HCT116 (cell line): ENCODE data around the gene FOXK2. TPM values are rescaled to one million over a fixed set of nuclear protein-coding genes. Genes with fewer than 3 reads are reported as not detected.

Experiments used
- ATAC-seq: fragments of 200-7000 bp; cut with Tn5 transposase; 2 replicates; pipeline ENCODE4 v1.9.1; 2020; ENCODE audit warnings: mild to moderate bottlenecking, moderate library complexity
- BruUV-seq: library from RNA; stranded (reverse); fragments of 400-500 nt; replicated peaks from 2 replicates; lab custom pipeline; 2021; lab: Mats Ljungman, UMichigan
- CTCF ChIA-PET: fragments of 300-600 bp; sonication (Branson Sonifier 250); formaldehyde crosslinking; loops from one replicate; lab custom pipeline; 2021; ENCODE audit warnings: antibody characterized with exemption; lab: Charles Lee
- POLR2A ChIA-PET: fragments of 300-600, 350-600 bp; sonication (Branson Sonifier 250); formaldehyde crosslinking; loops from one replicate; lab custom pipeline; 2021; ENCODE audit warnings: antibody characterized with exemption; lab: Charles Lee
- RAD21 ChIA-PET, 2 experiments: fragments of 300-600 bp; sonication (Branson Sonifier 250); formaldehyde crosslinking; loops; one replicate each; lab custom pipeline; 2023; ENCODE audit warnings: low total read pairs in 2 of 2; ENCODE audit not compliant: uncharacterized antibody in 2 of 2, unreplicated experiment in 2 of 2, low non-redundant PET in 1 of 2; lab: Charles Lee
- DNase-seq: peaks from one replicate; pipeline ENCODE4 v3.0.0-alpha.2; 2010; ENCODE audit warnings: low read depth, low spot score
- H2AFZ ChIP-seq: fragments of 200-600 bp; shearing (Covaris generic), sonication (generic); 2 replicates; pipeline ENCODE4 v1.6.1; 2017; ENCODE audit warnings: low read depth, mixed run types, mixed read lengths, antibody characterized with exemption, low read length; ENCODE audit not compliant: poor library complexity, severe bottlenecking
- H3K27ac ChIP-seq: 2 replicates; pipeline ENCODE4 v1.5.1; 2012; ENCODE audit warnings: low read depth, low read length
- H3K27me3 ChIP-seq: fragments of 200-600 bp; sonication (generic); 2 replicates; pipeline ENCODE4 v1.6.1; 2016; ENCODE audit warnings: mixed run types, low read length, mixed read lengths; ENCODE audit not compliant: insufficient read depth
- H3K36me3 ChIP-seq, 2 experiments: fragments of 200-500 bp in 1 of 2; fragments of 200-600 bp in 1 of 2; sonication (Bioruptor generic) in 1 of 2; sonication (generic) in 1 of 2; 2 replicates each; pipeline versions ENCODE4 v1.5.1 to v1.6.1; 2014 to 2016; ENCODE audit warnings: low read length in 2 of 2, inconsistent platforms in 1 of 2, mixed read lengths in 1 of 2, mixed run types in 1 of 2; ENCODE audit not compliant: insufficient read depth in 2 of 2, control insufficient read depth in 1 of 2
- H3K4me1 ChIP-seq, 2 experiments: fragments of 200-600 bp in 1 of 2; sonication (generic) in 1 of 2; 2 replicates each; pipeline versions ENCODE4 v1.5.1 to v1.6.1; 2012 to 2017; ENCODE audit warnings: low read length in 2 of 2, inconsistent platforms in 1 of 2, mild to moderate bottlenecking in 1 of 2, mixed read lengths in 1 of 2, mixed run types in 1 of 2, moderate library complexity in 1 of 2; ENCODE audit not compliant: insufficient read depth in 2 of 2, control insufficient read depth in 1 of 2
- H3K4me2 ChIP-seq: fragments of 200-600 bp; sonication (generic); 2 replicates; pipeline ENCODE4 v1.6.1; 2017; ENCODE audit warnings: mixed run types, low read length, mixed read lengths
- H3K4me3 ChIP-seq, 2 experiments: fragments of 200-600 bp in 1 of 2; sonication (generic) in 1 of 2; replicated peaks in 1 of 2; 2 replicates each; pipeline ENCODE4 v1.5.1; 2011 to 2016; ENCODE audit warnings: low read length in 2 of 2, control low read depth in 1 of 2, low read depth in 1 of 2, mild to moderate bottlenecking in 1 of 2, mixed read lengths in 1 of 2, mixed run types in 1 of 2
- H3K79me2 ChIP-seq: fragments of 200-600 bp; sonication (generic); 2 replicates; pipeline ENCODE4 v1.6.1; 2017; ENCODE audit warnings: mild to moderate bottlenecking, mixed run types, low read length, moderate library complexity, mixed read lengths; ENCODE audit not compliant: insufficient read depth
- H3K9ac ChIP-seq: fragments of 200-600 bp; sonication (generic); 2 replicates; pipeline ENCODE4 v1.6.1; 2016; ENCODE audit warnings: low read length, mixed read lengths
- H3K9me2 ChIP-seq: fragments of 200-600 bp; sonication (generic), shearing (Covaris generic); 2 replicates; pipeline ENCODE4 v1.6.1; 2017; ENCODE audit warnings: mixed run types, mild to moderate bottlenecking, moderate library complexity; ENCODE audit not compliant: insufficient read depth
- H3K9me3 ChIP-seq, 2 experiments: fragments of 200-500 bp in 1 of 2; fragments of 200-600 bp in 1 of 2; sonication (Bioruptor generic) in 1 of 2; sonication (generic) in 1 of 2; 2 replicates each; pipeline ENCODE4 v1.6.1; 2014 to 2017; ENCODE audit warnings: low read length in 2 of 2, mixed read lengths in 2 of 2, inconsistent platforms in 1 of 2, low read depth in 1 of 2, mild to moderate bottlenecking in 1 of 2, mixed run types in 1 of 2, moderate library complexity in 1 of 2; ENCODE audit not compliant: control insufficient read depth in 1 of 2, insufficient read depth in 1 of 2
- H4K20me1 ChIP-seq: fragments of 200-600 bp; sonication (generic), shearing (Covaris generic); 2 replicates; pipeline ENCODE4 v1.6.1; 2017; ENCODE audit warnings: mixed run types, mild to moderate bottlenecking, moderate library complexity; ENCODE audit not compliant: insufficient read depth
- CBX3 ChIP-seq: IDR thresholded peaks from 2 replicates; pipeline ENCODE4 v1.6.1; 2012; ENCODE audit warnings: low read depth
- CEBPB ChIP-seq: IDR thresholded peaks from 2 replicates; pipeline ENCODE4 v1.6.1; 2012; ENCODE audit warnings: low read depth
- ELF1 ChIP-seq: IDR thresholded peaks from 2 replicates; pipeline ENCODE4 v1.6.1; 2012; ENCODE audit warnings: low read depth, borderline replicate concordance
- EZH2 ChIP-seq: fragments of 200-600 bp; sonication (generic); IDR thresholded peaks from 2 replicates; pipeline ENCODE4 v1.6.1; 2017; ENCODE audit warnings: antibody characterized with exemption, mixed run types
- EZH2phosphoT487 ChIP-seq: fragments of 200-600 bp; IDR thresholded peaks from 2 replicates; pipeline ENCODE4 v1.6.1; 2018; ENCODE audit warnings: antibody characterized with exemption, borderline replicate concordance
- FOSL1 ChIP-seq: IDR thresholded peaks from 2 replicates; pipeline ENCODE4 v1.6.1; 2012; ENCODE audit warnings: low read depth
- JUND ChIP-seq: IDR thresholded peaks from 2 replicates; pipeline ENCODE4 v1.6.1; 2012
- RAD21 ChIP-seq: IDR thresholded peaks from 2 replicates; pipeline ENCODE4 v1.6.1; 2012; ENCODE audit warnings: low read depth, mild to moderate bottlenecking
- SIN3A ChIP-seq: IDR thresholded peaks from 2 replicates; pipeline ENCODE4 v1.6.1; 2012; ENCODE audit warnings: low read depth
- SP1 ChIP-seq: IDR thresholded peaks from 2 replicates; pipeline ENCODE4 v1.6.1; 2012; ENCODE audit warnings: low read depth
- SRF ChIP-seq: IDR thresholded peaks from 2 replicates; pipeline ENCODE4 v1.6.1; 2012; ENCODE audit warnings: low read depth
- YY1 ChIP-seq: IDR thresholded peaks from 2 replicates; pipeline ENCODE4 v1.6.1; 2011; ENCODE audit warnings: low read length, low read depth, moderate library complexity, mild to moderate bottlenecking; ENCODE audit not compliant: insufficient replicate concordance; ENCODE audit errors: extremely low read depth
- ZFX ChIP-seq: fragments of 450-650 bp; IDR thresholded peaks from 2 replicates; pipeline ENCODE4 v1.6.1; 2017
- ZNF274 ChIP-seq: fragments of 200-500 bp; sonication (Bioruptor generic); IDR thresholded peaks from 2 replicates; pipeline ENCODE4 v1.6.1; 2014; ENCODE audit warnings: mild to moderate bottlenecking, low read depth, low read length, inconsistent platforms
- intact Hi-C: fragments of 100-400 bp; cut with micrococcal nuclease; formaldehyde crosslinking; loops from 2 replicates; pipeline ENCODE4 v1.10.0; 2022
- total RNA-seq: library from RNA; stranded (reverse); gene quantifications from one replicate; pipeline ENCODE4 v1.2.1, GENCODE V29; 2021; ENCODE audit not compliant: unreplicated experiment
- TF ChIP-seq, protein P1 (sequence below): IDR thresholded peaks from 2 replicates; pipeline ENCODE4 v1.6.1; 2011; ENCODE audit warnings: mild to moderate bottlenecking, low read length, moderate library complexity; ENCODE audit not compliant: insufficient replicate concordance; ENCODE audit errors: extremely low read depth
- TF ChIP-seq, protein P2 (sequence below): IDR thresholded peaks from 2 replicates; pipeline ENCODE4 v1.6.1; 2012
- TF ChIP-seq, protein P3 (sequence below): IDR thresholded peaks from 2 replicates; pipeline ENCODE4 v1.6.1; 2012; ENCODE audit warnings: low read depth
- TF ChIP-seq, protein P4 (sequence below), 3 experiments: fragments of 200-600 bp in 1 of 3; sonication (generic) in 1 of 3; IDR thresholded peaks in 2 of 3; conservative IDR thresholded peaks in 1 of 3; 2 replicates each; pipeline ENCODE4 v1.5.1; 2012 to 2017; ENCODE audit warnings: low read depth in 2 of 3, low read length in 2 of 3, antibody characterized with exemption in 1 of 3, borderline replicate concordance in 1 of 3, control low read depth in 1 of 3, mild to moderate bottlenecking in 1 of 3, mixed read lengths in 1 of 3, mixed run types in 1 of 3, moderate library complexity in 1 of 3; ENCODE audit not compliant: insufficient read depth in 1 of 3

The FOXK2 gene
- total RNA-seq, 1 experiment from 2014 or later, result 122 TPM

DNA sequence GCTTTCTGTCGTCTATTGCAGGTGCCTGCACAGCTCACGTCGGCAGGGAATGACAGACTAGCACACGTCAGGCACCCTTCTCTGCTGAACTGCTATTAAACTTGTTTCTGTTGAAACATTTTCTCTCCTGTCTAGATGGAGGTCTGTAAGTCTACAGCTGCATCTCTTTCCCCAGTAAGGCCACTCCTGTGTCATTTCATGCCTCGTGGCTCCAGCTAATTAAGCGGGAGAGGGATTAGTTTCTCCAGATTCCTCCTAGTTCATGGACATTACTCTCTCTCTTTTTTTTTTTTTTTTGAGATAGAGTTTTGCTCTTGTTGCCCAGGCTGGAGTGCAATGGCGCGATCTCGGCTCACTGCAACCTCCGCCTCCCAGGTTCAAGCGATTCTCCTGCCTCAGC, 54.5 kb downstream of the FOXK2 start:
- Histone ChIP-seq H3K36me3 (peaks cover 53 to 77% of the 10 kb centered on the region in 2 experiments), H4K20me1 (peaks cover 6% of the 10 kb centered on the region; the same call in 1 of the 2 replicates), H3K27me3 (no peaks in the 10 kb centered on the region), H3K79me2 (peaks cover 91% of the 10 kb centered on the region), H3K4me2 (no peak overlapping the region), H2AFZ (no peak overlapping the region), H3K4me1 (no peaks in the 10 kb centered on the region), H3K9me3 (no peaks in the 10 kb centered on the region), H3K4me3 (no peak overlapping the region), H3K9ac (no peak overlapping the region), H3K9me2 (no peaks in the 10 kb centered on the region), H3K27ac (no peak overlapping the region)
- ATAC-seq (no peak), DNase-seq (no peak)
- ChIA-PET RAD21 (no interaction called here), CTCF (no interaction called here), POLR2A (no interaction called here)
- TF ChIP-seq EZH2 (no peak), CEBPB (no peak), SP1 (no peak), YY1 (no peak), EZH2phosphoT487 (no peak), CBX3 (no peak), FOSL1 (no peak), JUND (no peak), SIN3A (no peak), ZNF274 (no peak), RAD21 (no peak), SRF (no peak), ZFX (no peak), ELF1 (no peak)
- TF ChIP-seq, protein P1, sequence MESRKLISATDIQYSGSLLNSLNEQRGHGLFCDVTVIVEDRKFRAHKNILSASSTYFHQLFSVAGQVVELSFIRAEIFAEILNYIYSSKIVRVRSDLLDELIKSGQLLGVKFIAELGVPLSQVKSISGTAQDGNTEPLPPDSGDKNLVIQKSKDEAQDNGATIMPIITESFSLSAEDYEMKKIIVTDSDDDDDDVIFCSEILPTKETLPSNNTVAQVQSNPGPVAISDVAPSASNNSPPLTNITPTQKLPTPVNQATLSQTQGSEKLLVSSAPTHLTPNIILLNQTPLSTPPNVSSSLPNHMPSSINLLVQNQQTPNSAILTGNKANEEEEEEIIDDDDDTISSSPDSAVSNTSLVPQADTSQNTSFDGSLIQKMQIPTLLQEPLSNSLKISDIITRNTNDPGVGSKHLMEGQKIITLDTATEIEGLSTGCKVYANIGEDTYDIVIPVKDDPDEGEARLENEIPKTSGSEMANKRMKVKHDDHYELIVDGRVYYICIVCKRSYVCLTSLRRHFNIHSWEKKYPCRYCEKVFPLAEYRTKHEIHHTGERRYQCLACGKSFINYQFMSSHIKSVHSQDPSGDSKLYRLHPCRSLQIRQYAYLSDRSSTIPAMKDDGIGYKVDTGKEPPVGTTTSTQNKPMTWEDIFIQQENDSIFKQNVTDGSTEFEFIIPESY, result no peak
- TF ChIP-seq, protein P2, sequence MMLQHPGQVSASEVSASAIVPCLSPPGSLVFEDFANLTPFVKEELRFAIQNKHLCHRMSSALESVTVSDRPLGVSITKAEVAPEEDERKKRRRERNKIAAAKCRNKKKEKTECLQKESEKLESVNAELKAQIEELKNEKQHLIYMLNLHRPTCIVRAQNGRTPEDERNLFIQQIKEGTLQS, result no peak
- TF ChIP-seq, protein P3, sequence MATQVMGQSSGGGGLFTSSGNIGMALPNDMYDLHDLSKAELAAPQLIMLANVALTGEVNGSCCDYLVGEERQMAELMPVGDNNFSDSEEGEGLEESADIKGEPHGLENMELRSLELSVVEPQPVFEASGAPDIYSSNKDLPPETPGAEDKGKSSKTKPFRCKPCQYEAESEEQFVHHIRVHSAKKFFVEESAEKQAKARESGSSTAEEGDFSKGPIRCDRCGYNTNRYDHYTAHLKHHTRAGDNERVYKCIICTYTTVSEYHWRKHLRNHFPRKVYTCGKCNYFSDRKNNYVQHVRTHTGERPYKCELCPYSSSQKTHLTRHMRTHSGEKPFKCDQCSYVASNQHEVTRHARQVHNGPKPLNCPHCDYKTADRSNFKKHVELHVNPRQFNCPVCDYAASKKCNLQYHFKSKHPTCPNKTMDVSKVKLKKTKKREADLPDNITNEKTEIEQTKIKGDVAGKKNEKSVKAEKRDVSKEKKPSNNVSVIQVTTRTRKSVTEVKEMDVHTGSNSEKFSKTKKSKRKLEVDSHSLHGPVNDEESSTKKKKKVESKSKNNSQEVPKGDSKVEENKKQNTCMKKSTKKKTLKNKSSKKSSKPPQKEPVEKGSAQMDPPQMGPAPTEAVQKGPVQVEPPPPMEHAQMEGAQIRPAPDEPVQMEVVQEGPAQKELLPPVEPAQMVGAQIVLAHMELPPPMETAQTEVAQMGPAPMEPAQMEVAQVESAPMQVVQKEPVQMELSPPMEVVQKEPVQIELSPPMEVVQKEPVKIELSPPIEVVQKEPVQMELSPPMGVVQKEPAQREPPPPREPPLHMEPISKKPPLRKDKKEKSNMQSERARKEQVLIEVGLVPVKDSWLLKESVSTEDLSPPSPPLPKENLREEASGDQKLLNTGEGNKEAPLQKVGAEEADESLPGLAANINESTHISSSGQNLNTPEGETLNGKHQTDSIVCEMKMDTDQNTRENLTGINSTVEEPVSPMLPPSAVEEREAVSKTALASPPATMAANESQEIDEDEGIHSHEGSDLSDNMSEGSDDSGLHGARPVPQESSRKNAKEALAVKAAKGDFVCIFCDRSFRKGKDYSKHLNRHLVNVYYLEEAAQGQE, result no peak
- TF ChIP-seq, protein P4, sequence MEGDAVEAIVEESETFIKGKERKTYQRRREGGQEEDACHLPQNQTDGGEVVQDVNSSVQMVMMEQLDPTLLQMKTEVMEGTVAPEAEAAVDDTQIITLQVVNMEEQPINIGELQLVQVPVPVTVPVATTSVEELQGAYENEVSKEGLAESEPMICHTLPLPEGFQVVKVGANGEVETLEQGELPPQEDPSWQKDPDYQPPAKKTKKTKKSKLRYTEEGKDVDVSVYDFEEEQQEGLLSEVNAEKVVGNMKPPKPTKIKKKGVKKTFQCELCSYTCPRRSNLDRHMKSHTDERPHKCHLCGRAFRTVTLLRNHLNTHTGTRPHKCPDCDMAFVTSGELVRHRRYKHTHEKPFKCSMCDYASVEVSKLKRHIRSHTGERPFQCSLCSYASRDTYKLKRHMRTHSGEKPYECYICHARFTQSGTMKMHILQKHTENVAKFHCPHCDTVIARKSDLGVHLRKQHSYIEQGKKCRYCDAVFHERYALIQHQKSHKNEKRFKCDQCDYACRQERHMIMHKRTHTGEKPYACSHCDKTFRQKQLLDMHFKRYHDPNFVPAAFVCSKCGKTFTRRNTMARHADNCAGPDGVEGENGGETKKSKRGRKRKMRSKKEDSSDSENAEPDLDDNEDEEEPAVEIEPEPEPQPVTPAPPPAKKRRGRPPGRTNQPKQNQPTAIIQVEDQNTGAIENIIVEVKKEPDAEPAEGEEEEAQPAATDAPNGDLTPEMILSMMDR (IDR thresholded peaks at IDR 0.05 in 2 of 3, conservative IDR thresholded peaks at IDR 0.05 in 1 of 3; ENCODE audit: borderline replicate concordance in 1 of 3, insufficient read depth in 1 of 3, low read depth in 2 of 3, low read length in 2 of 3), result no peak
- BruUV-seq, result no TSS peak
- intact Hi-C loops, result no loop called here
